ENCODE results near the gene GAN.
A peak's percentile ranks its signal among the peaks of the same experiment; 100 is the strongest.
"Not testable (repeated sequence)": the region's sequence is repeated elsewhere in the genome, so short reads cannot be mapped to it uniquely, and the experiment has no call there.

Gene GAN

GRCh38 chr16:81310045-81310644 is 4.6 kb upstream of the GAN start:
- DNase-seq, result no peak

GRCh38 chr16:81311762-81312161 is 3.0 kb upstream of the GAN start:
- no peak for DNase-seq

DNA sequence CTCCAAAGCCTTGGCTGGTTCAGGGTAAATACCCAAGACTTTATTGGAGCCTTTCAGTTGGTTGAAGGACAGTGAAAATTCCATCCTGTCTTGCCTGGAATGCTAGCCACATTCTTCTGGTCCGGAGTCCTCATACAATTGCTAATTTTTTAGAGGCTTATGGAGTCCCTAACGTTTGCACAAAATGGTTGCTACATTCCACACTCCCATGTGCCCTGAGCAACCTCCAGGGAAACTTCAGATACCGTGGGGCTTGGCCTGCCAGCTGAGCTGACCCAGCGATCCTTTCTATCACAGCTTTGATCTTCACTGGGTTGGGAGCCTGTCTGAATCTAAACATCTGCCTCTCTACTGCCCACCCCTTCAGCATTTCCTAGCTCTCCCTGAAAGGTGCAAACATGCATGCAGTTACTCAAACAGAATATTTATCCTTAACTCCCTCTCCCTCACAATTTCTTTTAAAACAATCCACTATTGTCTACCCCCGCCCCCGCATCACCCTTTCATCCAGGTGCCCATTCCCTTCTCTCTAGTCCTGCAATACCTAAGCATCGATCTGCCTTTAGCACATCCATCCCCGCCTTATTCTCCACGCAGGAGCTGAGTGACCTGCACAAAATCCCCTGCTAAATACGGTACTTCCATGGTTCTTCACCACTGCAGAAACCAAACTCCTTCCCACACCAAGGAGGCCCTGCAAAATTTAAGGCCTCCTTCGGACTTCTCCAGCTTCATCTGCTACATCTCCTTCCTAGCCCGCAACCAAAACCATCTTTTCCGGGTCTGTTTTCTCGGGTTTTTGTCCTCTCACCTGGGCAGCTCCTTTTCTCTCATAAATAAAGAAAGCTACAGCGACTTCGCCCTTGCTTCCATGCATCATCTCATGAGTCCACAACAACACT is 810 bp upstream of the GAN start:
- DNase-seq, result peak in 2 of 5 experiments; percentile 2 to 4

GRCh38 chr16:81315271-81316175 is 761 bp downstream of the GAN start:
- DNase-seq, result peak; percentile 11 to 43 (median 19)

GRCh38 chr16:81316176-81316496 is 1.4 kb downstream of the GAN start:
- DNase-seq, result no peak

GRCh38 chr16:81318711-81319110 is 3.9 kb downstream of the GAN start:
- DNase-seq, result no peak

- no peak for DNase-seq
Measured at GRCh38 chr16:81319221-81319912, 4.6 kb downstream of the GAN start.

DNA sequence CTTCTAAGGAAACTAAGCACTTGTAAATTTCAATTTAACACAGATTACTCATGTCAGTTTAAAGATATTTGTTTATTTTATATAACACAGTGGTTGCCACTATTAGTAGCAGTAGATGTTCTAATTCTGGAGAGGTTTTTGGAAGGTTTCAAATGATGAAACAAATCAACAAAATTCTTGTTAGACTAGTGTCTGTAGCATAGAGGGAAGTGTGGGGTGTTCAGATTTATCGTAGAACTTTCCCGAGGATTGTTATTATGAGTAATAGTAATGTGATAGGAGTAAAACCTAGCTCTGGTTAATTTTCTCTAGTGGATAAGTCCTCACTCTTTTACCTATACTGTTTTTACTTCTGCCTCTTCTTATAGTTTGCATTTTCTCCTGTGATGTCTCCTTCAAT is 6.3 kb downstream of the GAN start:
- DNase-seq, result no peak

GRCh38 chr16:81321536-81321935 is 6.8 kb downstream of the GAN start:
- DNase-seq, result no peak

- DNase-seq, result no peak
Measured at GRCh38 chr16:81324808-81325207, 10.0 kb downstream of the GAN start.

GRCh38 chr16:81327011-81327410 is 12.2 kb downstream of the GAN start:
- DNase-seq, result no peak

GRCh38 chr16:81327447-81328196 is 12.9 kb downstream of the GAN start:
- no peak for DNase-seq

GRCh38 chr16:81329947-81330346 is 15.2 kb downstream of the GAN start:
- DNase-seq, result no peak

GRCh38 chr16:81333356-81333755 is 18.6 kb downstream of the GAN start:
- no peak for DNase-seq

GRCh38 chr16:81335669-81336068 is 20.9 kb downstream of the GAN start:
- peak in 2 of 5 experiments; percentile 6 to 66 for DNase-seq

GRCh38 chr16:81337097-81337496 is 22.3 kb downstream of the GAN start:
- DNase-seq, result no peak

- not testable (repeated sequence) for DNase-seq
Measured at GRCh38 chr16:81345172-81345571, 30.4 kb downstream of the GAN start.

- DNase-seq, result no peak
Measured at GRCh38 chr16:81347425-81347824, 32.7 kb downstream of the GAN start.

- DNase-seq, result no peak
Measured at GRCh38 chr16:81349608-81350305, 35.0 kb downstream of the GAN start.

GRCh38 chr16:81350306-81350615 is 35.5 kb downstream of the GAN start:
- DNase-seq, result no peak

GRCh38 chr16:81353895-81354294 is 39.1 kb downstream of the GAN start:
- DNase-seq, result no peak
